GM19372 (cell line): ENCODE data around the gene MAPKAPK2.
A peak's percentile ranks its signal among the peaks of the same experiment; 100 is the strongest.

Experiments
- ATAC-seq: cut with Tn5 transposase; IDR thresholded peaks from one replicate; pipeline ENCODE4 v1.9.1; 2021; ENCODE audit warnings: mild to moderate bottlenecking, low read depth, moderate library complexity; ENCODE audit not compliant: unreplicated experiment

The MAPKAPK2 gene

GRCh38 chr1:206658981-206659273 lies 25.8 kb upstream of the MAPKAPK2 start:
- no peak for ATAC-seq

- no peak for ATAC-seq
Measured at GRCh38 chr1:206660136-206660535, 24.6 kb upstream of the MAPKAPK2 start.

GRCh38 chr1:206661161-206661820 lies 23.4 kb upstream of the MAPKAPK2 start:
- no peak for ATAC-seq

- no peak for ATAC-seq
Measured at GRCh38 chr1:206662396-206663092, 22.2 kb upstream of the MAPKAPK2 start.

- no peak for ATAC-seq
Measured at GRCh38 chr1:206663362-206663761, 21.3 kb upstream of the MAPKAPK2 start.

- no peak for ATAC-seq
Measured at GRCh38 chr1:206663832-206664652, 20.7 kb upstream of the MAPKAPK2 start.

- ATAC-seq: no peak
Measured at GRCh38 chr1:206664740-206665139, 20.0 kb upstream of the MAPKAPK2 start.

GRCh38 chr1:206666031-206666561 lies 18.6 kb upstream of the MAPKAPK2 start:
- no peak for ATAC-seq

GRCh38 chr1:206666954-206667665 lies 17.6 kb upstream of the MAPKAPK2 start:
- no peak for ATAC-seq

GRCh38 chr1:206668351-206668750 lies 16.4 kb upstream of the MAPKAPK2 start:
- ATAC-seq: no peak

GRCh38 chr1:206668874-206669410 lies 15.8 kb upstream of the MAPKAPK2 start:
- ATAC-seq: no peak

GRCh38 chr1:206672011-206672688 lies 12.6 kb upstream of the MAPKAPK2 start:
- no peak for ATAC-seq

- ATAC-seq: no peak
Measured at GRCh38 chr1:206672844-206673758, 11.6 kb upstream of the MAPKAPK2 start.

GRCh38 chr1:206674236-206674635 lies 10.5 kb upstream of the MAPKAPK2 start:
- no peak for ATAC-seq

- no peak for ATAC-seq
Measured at GRCh38 chr1:206674745-206675175, 9.9 kb upstream of the MAPKAPK2 start.

- ATAC-seq: no peak
Measured at GRCh38 chr1:206676499-206676898, 8.2 kb upstream of the MAPKAPK2 start.

GRCh38 chr1:206678490-206678889 lies 6.2 kb upstream of the MAPKAPK2 start:
- no peak for ATAC-seq

GRCh38 chr1:206679738-206680211 lies 4.9 kb upstream of the MAPKAPK2 start:
- ATAC-seq: peak; percentile 81

GRCh38 chr1:206680279-206680678 lies 4.4 kb upstream of the MAPKAPK2 start:
- no peak for ATAC-seq
